NCI-H774 (cell line): ENCODE results near the gene WNT4.

Experiments used
- DNase-seq: peaks from one replicate; lab custom pipeline; 2025; lab: John Stamatoyannopoulos, UW

The WNT4 gene

DNA sequence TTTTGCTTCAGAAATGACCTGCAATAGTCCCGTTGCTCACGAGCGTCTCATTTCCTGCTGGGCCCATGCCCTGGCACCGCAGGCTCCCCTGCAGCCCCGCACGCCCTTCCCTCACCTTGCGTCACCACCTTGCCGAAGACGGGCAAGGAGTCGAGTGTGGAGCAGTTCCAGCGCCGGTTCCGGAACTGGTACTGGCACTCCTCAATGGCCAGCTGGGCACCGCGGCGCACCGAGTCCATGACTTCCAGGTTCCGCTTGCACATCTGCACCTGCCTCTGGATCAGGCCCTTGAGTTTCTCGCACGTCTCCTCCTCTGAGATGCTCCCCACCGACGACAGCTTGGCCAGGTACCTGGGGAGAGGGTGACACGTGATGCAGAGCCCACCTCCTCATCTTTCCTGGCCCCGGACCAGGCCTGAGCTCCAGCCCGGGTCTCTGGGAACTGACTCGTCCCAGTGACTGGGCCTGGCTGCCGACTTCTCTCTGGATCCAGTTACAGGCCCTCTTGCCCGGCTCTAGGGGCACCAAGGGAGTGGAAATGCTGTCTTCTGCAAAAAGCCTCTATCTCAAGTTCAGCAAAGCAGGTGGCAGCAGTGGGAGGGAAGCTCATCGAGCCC is 13.3 kb downstream of the WNT4 start:
- no peak for DNase-seq

- DNase-seq = no peak
Measured at GRCh38 chr1:22128392-22128791, 14.5 kb downstream of the WNT4 start.

DNA sequence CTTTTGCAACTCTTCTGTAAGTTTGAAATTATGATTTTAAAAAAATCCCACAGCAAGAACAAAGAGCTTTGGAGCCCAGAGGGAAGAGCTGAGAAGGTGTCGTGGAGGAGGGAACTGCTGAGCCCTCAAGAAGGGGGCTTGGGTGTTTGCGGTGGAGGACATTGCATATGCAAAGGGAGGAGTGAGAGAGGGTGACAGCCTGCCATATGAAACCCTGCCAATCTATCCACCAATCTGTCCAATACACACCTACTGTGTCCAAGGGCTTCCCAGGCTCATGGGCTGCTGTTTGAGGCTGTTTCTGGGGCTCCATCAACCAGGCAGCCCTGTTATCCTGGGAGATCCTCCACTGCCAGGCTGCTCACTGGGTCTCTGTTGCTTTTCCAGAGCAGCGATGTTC is 15.2 kb downstream of the WNT4 start:
- no peak for DNase-seq

- DNase-seq = no peak
Measured at GRCh38 chr1:22127248-22127647, 15.6 kb downstream of the WNT4 start.

DNA sequence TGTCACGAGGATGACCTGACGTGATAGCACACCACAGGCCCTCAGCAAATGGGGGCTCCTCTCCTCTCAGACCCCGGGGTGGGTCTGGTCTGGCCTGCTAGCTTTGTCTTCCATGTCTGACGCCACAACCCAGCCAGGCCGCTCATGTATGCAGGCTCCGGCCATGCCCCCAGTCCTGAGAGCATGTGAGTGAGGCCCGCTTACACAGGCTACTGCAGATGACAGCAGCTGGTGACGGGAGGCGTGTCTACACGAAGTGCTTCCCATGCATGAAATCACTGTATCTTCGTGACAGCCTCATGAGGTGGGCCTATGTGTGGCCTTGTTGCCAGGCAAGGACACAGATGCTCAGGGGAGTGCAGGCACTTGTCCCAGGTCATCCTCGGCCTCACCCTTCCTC is 16.4 kb downstream of the WNT4 start:
- no peak for DNase-seq

GRCh38 chr1:22124592-22125229 is 18.2 kb downstream of the WNT4 start:
- DNase-seq = no peak

DNA sequence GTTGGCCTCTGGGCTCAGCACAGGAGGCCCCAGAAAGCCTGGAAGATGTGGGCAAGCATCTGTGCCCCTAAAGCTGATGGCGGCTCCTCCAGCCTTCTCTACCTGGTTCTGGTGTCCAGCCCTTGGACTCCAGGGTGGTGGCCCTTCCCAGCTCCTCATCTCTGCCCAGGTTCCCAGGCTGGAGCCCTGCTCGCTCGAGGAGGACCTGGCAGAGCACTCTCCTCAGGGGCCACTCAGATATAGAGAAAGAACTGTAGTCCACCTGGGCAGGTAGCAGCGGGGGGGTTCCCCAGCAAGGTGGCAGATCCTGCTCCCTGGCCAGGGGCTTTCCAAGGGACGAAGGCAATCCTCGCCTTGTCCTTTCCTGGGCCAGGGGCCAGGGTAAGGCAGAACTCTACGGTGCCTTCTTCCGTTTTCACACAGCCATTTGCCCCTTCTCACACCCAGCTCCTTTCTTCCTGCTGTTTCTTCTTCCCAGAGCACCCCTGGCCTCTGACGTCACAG is 18.9 kb downstream of the WNT4 start:
- no peak for DNase-seq

GRCh38 chr1:22123071-22123390 is 19.9 kb downstream of the WNT4 start:
- no peak for DNase-seq

GRCh38 chr1:22122273-22123070 is 20.4 kb downstream of the WNT4 start:
- no peak for DNase-seq

DNA sequence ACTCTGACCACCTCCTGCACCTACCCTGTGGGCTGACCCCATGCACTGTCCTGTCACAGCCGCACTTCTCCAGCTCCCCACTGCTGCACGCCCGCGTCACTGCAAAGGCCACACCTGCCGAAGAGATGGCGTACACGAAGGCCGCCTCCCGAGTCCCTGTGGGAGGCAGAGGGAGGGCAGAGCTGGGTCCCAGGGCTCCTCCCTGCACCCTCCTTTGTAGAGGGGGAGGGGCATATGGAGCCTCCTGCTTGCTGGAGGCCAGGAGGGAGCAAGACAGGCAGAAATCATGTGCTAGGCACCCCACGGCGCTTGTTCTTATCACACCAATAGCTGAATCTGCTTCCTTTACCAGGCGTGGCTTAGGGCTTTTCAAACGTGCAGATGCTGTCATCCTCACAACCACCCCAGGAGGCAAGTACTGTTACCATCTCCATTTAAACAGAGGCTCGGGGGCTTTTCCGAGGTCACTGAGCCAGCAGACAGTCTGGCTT is 21.4 kb downstream of the WNT4 start:
- no peak for DNase-seq

DNA sequence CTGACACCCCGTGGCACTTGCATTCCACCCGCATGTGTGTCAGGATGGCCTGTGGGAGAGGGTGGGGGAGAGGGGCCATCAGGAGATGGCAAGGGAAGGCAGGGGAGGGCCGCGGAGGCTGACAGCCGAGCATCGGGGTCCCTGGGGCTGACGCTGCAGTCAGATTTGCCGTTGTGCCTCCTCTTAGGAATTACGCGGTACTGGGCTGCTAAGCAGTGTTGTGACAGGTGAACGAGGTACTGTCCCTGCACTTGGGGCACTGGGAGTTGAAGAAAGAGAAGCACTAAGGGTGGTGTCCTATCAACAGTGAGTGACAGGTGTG is 22.5 kb downstream of the WNT4 start:
- DNase-seq = no peak

DNA sequence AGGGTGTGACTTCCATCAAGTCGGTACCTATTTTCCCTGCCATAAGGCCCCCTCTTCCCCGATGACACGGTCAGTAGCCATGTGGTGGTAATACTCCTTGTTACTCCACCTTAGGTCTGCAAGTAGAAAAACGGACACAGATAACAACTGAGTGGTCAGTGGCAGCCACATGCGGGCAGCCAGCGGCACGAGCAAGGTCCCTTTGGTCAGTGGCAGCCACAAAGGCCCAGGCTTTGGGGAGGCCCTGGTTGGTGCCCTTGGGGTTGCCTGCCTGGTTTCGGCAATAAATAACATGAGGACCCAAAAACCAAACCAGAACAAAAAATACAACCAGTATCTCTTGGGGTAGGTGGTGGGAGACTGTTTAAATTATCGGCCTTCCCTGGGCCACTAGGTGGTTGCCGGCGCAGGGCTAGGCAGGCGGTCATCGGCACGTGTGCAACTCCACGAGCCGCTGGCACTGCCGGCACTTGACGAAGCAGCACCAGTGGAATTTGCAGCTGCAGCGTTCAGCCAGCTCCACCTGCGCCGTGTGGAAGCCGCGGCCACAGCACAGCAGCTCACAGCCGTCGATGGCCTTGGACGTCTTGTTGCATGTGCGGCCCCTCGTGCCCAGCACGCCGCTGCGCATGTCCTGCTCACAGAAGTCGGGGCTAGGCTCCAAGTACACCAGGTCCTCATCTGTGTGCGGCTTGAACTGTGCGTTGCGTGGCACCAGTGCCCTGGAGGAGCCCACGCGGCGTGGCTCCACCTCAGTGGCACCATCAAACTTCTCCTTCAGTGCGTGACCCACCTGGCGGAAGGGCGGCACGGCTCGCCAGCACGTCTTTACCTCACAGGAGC is 23.1 kb downstream of the WNT4 start:
- DNase-seq = no peak

DNA sequence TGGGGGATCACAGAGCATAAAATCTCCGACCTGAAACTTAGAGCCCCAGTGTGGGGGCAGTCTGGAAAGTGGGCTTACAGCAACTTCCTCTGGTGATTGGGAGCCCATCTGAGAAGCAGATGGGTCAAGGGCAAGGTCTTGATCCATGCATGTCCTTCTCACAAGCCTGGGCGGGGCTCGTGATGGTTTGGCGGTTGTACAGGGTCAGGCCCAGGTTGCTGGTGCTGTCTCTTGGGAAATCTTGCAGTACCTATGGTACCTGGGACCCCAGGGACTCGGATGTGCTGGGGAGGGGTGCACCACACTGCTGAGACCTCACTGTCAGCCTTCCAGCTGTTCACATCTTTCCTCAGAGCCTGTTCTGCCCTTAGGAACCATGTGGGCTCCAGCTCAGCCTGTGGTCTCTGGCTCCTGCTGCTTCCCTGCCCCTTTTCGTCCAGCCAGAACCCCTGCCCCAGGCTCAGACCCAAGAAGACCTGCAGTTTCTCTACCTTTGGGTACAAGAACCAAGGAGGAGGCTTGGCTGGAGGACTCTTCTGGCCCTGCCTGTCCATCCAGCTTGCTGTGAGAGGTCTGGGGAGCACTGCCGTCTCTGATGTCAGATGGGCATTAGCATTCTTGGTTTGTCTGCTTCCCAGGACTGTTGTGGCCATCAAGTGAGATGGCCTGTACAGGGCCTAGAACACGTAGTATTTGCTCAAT is 24.5 kb downstream of the WNT4 start:
- DNase-seq = no peak

- no peak for DNase-seq
Measured at GRCh38 chr1:22117851-22118250, 25.0 kb downstream of the WNT4 start.

DNA sequence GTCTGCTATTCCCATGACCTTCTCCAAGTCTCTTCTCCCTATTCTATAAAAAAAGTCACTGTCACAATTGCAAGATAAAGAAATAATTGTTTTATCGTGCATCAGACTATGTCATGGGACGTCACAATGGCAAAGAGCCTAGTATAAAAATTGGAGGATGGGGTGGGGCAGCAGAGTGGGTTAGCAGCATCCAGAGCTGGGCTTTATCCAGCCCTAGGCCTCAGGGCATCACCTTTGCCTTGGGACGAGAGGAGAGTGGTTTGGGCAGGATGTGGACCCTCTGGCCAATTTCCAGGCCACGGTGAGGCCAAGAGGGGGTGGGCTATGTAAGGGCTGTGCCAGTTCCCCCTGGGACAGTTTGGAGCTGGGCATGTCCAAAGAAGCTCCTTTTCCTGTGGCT is 25.7 kb downstream of the WNT4 start:
- no peak for DNase-seq

DNA sequence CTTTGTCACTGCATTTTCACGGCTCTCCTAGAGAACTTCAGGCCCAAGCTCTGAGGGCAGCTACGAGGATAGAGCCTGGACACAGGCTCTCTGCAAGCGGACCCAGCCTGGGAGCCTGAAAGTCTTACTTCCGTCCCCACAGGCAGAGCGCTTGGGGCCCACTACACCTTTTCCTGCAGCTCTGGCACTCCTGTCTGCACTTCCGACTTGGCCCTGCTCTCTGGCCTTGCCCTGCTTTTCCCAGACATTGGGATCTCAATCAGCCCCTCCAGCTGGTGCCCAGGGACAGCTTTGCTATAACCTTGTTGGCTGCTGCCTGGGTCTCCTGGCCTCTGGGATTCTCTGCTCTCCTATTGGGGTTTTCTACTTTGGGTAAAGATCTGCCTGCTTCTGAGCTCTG is 27.6 kb downstream of the WNT4 start:
- DNase-seq = no peak

GRCh38 chr1:22114083-22115012 is 28.5 kb downstream of the WNT4 start:
- no peak for DNase-seq

DNA sequence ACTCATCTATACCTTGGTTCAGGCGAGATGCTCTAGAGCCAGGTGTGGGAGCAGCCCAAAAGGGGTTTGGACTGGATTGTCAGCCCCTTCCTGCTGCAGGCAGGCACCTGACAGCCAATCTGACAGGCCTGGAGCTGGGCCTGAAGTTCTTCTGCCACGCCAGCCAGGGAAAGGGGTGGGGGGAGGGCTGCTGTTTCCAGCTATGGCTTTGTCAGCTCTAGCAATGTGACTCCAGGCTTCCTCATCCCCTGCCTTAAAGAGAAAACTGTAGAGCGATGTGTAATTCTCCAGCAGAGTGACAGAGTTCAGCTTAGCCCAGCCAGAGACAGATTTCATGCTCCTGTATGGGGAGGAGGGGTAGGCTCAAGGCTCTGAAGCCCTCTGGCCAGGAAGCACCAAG is 30.3 kb downstream of the WNT4 start:
- no peak for DNase-seq

DNA sequence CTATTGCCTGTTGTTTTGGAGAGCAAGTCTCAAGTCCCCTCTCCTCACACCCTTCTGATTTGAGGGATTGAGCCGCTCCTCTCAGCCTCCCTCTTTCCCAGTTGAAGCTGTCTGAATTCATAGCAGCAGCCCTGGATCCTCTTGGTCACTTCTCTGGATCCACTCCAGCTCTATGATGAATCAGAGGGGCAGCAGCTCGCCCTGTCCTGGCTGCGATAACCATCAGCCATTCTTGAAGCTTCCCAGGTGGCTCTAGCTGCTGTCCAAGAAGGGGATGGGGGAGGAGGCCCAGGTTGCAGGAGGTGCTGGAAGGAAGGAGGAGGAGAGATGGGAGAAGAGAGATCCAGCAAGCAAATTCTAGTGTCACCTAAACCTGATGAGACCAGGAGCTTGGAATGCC is 31.3 kb downstream of the WNT4 start:
- DNase-seq = no peak

DNA sequence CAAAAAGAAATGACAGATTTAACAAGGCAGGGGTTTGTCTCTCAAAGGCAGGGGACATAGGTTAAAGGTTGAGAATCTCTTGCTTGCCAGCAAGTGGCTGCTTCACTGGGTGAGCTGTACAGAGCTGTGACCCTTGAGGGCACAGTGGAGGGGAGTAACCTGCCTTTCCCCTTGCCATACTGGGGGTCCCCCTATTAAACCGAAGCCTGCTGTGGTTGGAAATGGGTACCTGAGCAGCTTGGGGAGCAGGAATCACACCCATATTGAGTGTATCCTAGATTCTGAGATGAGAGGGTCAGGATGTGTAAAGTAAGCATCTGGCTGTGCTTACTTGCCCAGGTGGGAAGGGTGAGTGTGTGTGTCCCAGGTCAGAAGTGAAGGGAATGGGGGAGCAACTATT is 31.8 kb downstream of the WNT4 start:
- DNase-seq = no peak

- DNase-seq = no peak
Measured at GRCh38 chr1:22110016-22110415, 32.9 kb downstream of the WNT4 start.
